Cerebellar cortex (tissue), 1 donor: ENCODE measurements around the gene CAPN10.
"Not testable (repeated sequence)": the region's sequence is repeated elsewhere in the genome, so short reads cannot be mapped to it uniquely, and the experiment has no call there.

ENCODE experiments used
- DNase-seq: peaks from one replicate; pipeline ENCODE4 v3.0.0-alpha.2; 2015; ENCODE audit warnings: low spot score

The CAPN10 gene, protein sequence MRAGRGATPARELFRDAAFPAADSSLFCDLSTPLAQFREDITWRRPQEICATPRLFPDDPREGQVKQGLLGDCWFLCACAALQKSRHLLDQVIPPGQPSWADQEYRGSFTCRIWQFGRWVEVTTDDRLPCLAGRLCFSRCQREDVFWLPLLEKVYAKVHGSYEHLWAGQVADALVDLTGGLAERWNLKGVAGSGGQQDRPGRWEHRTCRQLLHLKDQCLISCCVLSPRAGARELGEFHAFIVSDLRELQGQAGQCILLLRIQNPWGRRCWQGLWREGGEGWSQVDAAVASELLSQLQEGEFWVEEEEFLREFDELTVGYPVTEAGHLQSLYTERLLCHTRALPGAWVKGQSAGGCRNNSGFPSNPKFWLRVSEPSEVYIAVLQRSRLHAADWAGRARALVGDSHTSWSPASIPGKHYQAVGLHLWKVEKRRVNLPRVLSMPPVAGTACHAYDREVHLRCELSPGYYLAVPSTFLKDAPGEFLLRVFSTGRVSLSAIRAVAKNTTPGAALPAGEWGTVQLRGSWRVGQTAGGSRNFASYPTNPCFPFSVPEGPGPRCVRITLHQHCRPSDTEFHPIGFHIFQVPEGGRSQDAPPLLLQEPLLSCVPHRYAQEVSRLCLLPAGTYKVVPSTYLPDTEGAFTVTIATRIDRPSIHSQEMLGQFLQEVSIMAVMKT

DNA sequence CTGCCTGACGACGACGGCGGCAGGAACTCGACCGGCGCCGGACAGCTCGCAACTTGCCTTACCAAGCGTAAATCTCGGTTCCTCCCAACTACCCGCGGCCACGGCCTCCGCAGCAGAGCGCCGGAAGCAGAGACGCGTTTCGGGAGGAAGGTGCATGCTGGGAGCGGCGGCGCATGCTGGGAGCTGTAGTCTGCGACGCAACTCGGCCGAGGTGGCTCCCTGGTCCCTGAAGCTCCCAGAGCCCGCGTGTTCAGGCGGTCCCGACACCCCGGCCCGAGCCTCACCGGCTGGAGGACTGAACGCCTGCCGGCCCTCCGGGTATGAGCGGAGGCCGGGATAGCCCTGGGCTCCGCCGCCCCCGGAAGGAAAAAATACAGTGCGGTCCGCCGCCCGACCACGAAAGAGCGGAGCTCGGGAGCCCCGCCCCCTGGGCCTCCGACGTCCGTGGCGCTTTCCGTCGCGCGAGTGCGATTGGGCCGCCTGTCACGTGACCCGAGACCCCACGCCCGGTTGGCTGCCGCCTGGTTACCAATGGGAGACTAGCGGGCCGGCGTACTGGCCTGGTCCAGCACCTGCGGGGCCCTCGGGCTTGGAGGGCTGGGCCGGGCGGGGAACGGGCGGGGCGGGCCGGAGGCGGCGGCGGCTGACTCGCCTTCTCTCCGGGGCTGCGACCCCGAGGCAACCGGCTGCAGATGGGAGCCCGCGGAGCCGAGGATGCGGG, at the start of gene CAPN10:
TSS of gene CAPN10 (plus strand) at position 537 of the 721 bp plus-strand sequence. CDS start at position 715, 178 bp downstream.
- peak; percentile 96 for DNase-seq

DNA sequence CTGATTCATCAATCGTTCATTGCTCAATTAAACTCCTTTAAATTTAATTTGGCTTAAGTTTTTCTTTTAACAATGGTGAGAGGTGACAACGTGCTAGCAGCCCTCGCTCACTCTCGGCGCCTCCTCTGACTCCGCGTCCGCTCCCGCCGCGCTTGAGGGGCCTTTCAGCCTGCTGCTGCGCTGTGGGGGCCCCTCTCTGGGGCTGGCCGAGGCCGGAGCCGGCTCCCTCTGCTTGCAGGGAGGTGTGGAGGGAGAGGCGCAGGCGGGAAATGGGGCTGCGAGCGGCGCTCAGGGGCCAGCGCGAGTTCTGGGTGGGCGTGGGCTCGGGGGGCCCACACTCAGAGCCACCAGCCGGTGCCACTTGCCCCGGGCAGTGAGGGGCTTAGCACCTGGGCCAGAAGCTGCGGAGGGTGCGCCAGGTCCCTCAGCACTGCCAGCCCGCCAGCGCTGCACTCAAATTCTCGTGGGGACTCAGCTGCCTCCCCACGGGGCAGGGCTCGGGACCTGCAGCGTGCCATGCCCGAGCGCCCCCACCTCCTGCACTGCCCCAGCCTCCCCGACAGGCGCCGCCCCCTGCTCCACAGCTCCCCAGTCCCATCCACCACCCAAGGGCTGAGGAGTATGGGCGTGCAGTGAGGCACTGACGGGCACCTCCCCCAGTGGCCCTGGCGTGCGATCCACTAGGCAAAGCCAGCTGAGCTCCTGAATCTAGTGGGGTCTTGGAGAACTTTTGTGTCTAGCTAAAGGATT, 48.3 kb upstream of the CAPN10 start:
- DNase-seq: no peak

DNA sequence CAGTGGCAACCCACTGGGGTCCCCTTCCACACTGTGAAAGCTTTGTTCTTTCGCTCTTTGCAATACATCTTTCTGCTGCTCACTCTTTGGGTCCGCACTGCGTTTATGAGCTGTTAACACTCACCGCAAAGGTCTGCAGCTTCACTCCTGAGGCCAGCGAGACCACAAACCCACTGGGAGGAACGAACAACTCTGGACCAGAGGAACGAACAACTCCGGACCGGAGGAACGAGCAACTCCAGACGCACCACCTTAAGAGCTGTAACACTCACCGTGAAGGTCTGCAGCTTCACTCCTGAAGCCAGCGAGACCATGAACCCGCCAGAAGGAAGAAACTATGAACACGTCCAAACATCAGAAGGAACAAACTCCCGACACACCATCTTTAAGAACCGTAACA, 47.4 kb upstream of the CAPN10 start:
- DNase-seq: not testable (repeated sequence)

DNA sequence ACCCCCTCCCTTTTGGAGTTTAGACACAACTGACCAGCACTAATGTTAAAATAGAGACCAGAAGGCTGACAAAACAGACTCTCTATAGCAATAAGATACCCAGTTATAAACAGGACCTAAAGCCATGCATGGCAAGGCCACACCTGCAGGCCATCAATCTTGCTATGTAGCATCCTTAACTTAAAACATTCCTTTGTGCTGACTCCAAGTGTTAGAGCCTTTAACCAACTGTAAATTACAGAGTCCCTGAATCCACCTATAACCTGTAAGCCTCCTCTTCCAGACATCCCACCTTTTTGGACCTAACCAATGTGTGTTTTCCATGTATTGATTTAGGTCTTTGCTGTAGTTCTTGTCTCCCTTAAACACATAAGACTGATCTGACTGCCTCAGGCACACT, 46.6 kb upstream of the CAPN10 start:
- DNase-seq: no peak

DNA sequence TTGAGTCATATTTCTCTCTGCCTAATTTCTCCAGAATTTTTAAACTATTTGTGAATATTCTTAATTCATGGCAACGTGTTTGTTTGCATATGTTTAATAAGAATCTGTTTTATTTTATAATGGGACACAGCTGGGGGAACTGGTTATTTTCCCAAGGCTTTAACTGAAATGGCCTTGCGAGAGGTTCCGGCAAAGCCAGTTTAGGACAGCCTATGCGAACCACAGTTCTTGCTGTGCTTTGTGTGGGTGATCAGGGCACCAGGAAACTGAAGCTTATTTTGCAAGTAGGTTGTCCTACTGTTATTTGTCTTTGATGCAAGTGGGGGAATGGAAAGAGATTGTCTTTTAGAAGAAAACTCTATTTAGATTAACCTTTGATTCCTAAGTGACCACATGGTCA, 35.2 kb upstream of the CAPN10 start:
- no peak for DNase-seq

DNA sequence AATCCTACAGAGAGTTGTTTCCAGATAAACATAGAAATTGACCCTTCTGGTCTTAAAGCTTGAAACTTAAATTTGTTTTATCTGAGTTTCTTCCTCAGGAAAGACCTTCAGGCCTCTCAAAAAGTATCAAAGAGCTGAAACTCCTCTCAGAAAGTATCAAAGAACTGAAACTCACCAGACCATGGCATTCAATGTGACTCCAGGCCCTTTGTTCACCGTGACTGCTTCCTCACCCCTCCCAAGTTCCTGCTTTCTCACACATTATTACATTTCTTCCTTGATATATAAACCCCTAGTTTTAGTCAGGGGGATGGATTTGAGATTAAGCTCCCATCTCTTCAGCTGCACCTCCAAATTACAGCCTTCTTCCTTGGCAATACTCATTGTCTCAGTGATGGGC, 34.7 kb upstream of the CAPN10 start:
- no peak for DNase-seq

DNA sequence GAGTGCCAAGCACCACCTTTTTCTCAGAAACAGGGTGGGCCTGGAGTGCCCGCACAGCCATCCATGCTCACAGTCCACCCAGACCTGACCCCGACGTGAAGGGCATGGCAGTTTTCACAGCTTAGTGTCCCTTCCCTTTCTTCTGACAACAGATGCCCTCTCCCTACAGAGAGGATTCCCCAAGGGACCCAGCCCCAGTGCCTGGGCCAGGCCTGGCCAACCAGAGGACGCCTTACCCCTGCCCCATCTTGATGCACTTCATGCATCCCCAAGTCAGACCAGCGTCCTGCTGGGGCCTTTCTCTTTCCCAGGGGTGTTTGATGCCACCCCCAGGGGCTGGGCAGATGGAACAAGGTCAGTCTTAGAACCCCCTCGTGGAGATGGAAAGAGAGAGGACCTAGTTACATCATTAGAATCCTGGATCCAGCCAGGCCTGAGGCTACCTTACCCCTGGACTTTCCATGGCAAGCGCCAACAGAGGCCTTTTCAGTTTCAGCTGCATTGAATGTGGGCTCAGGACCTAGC, 32.5 kb upstream of the CAPN10 start:
- DNase-seq: no peak

DNA sequence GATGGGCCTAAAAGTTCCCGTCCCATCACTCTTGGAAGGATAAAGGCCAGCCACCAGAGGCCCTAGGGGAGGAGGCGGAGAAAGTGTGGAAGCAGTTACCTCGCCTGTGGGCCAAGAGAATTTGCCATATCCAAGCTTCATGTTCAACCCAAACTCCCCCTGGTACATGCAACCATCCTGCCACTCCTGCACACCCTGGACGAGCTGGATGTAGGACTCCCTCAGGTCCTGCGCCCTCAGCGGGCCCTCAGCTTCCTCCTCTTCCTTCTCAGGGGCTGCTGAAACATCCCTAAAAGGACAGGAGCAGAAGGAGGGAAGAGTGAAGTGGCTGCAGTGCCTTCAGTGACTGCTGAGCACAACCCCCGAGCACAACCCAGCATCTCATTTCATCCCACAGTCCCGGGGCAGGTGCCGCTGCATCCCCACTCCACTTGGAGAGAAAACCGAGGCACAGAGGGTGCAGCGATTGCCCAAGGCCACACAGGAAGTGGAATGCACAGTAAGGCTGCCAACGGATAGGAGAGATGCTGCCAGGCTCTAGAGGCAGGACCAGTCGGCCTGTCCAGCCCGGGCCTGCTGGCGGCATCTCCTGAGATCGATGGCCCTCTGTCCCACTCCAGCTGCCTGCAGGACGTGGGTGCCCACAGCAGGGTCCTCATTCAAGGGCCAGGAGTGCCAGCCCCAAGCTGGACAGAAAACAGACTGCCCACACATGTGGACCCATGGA, 31.6 kb upstream of the CAPN10 start:
- DNase-seq: no peak

DNA sequence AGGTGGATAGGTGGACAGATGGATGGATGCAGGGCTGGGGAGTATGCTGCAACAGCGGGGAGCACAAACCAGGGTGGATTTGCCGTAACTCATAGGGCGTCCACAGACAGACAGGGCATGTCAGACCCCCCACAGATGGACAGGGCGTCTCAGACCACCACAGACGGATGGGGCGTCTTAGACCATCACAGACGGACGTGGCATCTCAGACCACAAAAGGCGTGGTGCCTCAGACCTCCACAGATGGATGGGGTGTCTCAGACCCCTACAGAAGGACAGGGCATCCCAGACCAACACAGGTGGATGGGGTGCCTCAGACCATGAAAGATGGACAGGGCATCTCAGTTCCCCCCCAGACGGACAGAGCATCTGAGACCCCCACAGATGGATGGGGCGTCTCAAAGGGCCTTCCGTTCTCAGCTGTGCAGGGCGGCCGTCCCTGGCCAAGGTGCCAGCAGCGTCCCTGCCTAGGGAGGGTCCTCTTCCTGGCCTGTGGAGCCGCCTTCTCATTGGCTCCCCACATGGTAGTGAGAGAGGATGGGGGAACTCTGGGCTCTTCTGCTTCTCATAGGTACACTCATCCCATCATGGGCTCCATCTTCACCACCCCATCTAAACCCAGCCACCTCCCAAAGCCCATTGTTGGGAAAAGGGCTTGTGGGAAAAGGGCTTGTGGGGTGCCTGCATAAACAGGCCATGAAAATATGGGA, 30.8 kb upstream of the CAPN10 start:
- DNase-seq: no peak

DNA sequence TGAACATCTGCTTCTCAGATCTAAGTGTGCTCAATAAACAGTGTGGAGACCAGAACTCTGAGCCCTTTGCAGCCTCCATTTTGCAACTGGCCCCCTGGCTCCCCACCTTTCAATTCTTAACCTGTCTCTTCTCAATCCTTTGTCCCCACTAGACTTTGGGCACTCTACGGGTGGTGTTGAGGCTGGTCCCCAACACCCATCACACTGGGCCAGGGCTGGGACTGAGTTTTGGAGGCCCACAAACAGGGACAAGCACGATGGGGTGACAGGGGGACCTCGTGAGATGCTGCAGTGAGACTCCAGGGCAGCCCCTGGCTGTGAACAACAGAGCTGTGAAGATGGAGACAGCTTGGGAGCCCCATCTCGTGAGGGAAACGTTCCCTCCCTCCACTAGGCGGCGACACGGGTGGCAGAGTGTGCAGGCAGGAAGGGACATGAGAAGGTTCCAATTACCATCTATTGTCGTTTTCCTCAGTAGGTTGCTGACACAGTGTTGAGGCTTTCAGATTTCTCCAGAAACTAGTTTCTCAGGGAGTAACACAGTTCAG, 29.9 kb upstream of the CAPN10 start:
- peak; percentile 36 for DNase-seq

DNA sequence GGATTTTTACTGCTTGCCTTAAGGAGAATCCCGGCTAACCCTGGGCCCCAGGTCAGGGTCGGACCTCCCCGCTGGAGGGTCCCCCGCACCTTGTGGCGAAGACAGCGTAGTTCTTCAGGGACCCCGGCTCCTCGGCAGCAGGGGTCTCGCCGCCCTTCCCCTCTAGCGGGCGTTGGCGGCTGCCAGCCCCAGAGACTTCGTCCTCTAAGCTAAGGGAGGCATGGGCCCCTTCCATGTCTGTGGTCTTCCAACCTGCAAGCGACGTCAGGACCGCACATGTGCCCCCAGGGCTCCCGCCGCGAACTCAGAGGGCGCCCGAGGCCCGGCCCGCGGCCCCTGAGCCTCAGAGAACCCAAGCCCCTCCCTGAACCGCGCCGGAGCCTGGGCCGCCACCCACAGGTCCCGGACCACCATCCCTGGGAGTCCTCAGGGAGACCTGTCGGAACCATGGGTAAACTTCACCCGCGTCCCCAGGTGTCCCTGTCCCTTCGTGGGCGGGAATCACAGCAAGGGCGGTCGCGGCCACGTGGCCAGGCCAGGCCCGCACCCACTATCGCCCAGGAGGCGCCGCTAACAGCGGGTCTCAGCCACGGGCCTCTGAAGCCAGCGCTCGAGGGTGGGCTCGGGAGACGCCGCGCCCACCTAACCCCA, 29.3 kb upstream of the CAPN10 start:
- DNase-seq: no peak

DNA sequence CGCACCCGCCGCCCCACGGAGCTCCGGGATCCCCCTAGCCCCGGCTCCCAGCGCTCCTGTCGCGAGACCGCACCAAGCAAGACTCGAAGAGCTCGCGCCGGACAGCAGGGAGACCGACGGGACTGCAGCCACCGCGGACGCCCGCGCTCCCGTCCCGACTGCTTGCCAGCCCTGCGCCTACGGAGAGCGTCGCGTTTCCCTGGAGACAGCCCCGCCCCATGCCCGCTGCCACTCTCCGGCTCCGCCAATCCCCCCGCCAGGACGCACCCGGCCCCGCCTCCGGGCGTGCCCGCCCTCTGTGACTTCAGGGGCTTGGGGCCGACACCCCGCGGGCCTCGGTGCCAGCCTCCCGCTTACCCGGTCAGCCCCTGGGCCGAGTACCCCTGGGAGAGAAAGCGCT, 28.7 kb upstream of the CAPN10 start, which contains the start of gene ANKMY1:
TSS of gene ANKMY1 (minus strand) at position 181 of the 400 bp plus-strand sequence. CDS start 653 bp downstream, outside the sequence.
- DNase-seq: no peak

DNA sequence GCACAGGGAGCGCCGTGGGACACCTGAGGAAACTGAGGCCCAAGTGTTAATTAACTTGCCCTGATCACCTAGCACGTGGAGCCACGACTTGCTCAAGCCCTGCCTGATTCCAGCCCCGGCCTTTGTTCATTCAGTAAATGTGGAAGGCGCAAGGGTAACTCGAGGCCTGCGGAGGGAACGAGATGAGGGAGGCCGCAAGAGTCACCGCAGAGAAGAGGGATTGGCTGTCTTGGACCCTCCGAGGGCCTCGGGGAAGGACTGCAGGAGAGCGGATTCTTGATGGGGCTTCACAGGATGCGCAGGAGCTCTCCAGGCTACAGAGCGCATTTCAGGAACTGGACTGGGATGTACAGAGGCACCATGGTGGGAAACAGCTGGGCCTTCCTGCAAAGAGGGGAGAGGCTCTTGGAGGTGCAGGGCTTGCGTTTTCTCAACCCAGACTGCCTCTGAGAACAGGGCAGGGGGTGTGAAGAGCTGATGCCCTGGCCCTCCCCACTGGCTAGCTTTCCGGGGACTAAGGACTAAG, 28.2 kb upstream of the CAPN10 start:
- no peak for DNase-seq

DNA sequence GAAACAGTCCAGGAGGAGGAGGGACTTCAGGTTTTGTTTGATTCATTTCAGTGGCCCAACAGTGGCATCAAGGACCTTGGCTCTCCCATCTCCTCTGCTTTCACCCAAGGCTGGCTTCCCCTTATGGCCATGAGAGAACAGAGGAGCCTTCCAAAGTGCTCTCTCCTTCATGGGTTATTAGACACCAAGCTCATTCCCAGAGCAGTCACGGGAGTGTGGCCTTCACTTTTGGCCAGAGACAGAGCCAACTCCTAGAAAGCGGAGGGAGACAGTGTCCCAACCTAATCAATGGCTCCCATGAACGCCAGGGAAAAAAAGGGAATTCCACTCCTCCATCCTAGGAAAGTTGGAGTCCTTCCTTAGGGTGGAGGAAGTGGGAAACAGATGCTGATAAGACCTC, 27.2 kb upstream of the CAPN10 start:
- DNase-seq: no peak

DNA sequence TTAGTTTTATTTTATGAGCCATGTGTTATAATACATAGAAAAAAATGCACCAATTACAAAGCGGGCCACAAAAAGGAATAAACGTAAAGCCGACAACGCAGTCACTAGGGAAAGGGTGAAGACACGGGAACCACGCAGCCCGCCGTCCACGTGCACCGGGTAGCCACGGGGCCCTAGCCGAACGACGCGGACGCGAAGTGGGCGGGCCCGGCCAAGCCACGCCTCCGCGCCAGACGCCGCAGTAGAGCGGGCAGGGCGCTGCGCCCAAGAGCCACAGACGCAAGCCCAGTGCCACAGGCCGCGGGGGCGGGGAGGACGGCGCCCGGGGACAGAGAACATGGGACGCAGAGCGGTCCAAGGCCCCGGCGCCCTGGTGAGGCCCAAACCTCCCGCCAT, 26.5 kb upstream of the CAPN10 start, which contains the start of gene DUSP28:
TSS of gene DUSP28 (plus strand) at position 274 of the 396 bp plus-strand sequence. CDS start 328 bp downstream, outside the sequence.
- DNase-seq: peak; percentile 81

DNA sequence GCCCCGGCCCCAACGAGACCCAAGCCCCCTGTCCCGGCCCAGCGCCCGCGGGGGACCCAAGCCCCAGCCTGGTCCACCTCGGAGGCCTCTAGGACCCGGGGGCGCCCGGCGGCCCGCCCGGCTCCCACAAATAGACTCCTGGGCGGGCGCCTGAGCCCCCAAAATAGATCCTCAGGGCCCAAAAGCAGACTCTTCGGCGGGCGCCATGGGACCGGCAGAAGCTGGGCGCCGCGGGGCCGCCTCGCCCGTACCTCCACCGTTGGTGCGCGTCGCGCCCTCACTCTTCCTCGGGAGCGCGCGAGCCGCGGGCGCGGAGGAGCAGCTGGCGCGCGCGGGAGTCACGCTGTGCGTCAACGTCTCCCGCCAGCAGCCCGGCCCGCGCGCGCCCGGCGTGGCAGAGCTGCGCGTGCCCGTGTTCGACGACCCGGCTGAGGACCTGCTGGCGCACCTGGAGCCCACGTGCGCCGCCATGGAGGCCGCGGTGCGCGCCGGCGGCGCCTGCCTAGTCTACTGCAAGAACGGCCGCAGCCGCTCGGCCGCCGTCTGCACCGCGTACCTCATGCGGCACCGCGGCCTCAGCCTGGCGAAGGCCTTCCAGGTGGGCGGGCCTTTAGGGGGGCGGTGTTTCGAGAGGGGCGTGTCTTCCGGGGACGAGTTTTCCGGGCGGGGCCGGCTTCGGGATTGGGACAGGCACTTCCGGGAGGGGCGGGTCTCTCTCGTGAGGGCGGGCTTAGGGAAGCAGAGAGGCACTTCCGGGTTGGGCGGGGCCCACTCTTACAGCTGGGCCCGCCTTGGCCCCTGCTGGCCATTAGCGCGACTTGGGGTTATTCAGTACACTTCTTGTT, 25.8 kb upstream of the CAPN10 start:
- peak; percentile 98 for DNase-seq

DNA sequence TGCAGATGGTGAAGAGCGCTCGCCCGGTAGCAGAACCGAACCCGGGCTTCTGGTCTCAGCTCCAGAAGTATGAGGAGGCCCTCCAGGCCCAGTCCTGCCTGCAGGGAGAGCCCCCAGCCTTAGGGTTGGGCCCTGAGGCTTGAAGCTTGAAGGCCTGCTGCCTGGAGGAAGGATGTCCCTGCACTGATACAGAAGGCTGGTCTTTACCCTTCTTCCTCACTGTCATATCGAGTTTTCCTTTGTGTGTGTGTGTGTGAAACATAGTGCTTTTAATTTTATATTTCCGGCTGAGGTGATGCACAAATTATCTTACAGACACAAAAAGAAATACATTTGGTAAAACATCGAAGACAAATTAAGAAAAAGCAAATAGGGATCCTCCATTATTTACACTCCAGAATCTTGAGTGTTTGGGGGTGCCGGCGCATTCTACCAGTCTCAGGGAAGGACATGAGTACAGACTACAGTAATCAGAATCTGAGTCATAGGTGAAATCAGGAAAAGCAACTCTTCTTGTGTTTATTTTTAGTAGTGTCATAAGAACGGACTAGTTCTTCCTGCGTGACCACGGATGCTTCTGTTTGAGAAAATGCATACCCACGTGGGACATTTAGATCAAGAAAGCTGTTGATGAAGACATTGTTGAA, 25.1 kb upstream of the CAPN10 start:
- DNase-seq: no peak

DNA sequence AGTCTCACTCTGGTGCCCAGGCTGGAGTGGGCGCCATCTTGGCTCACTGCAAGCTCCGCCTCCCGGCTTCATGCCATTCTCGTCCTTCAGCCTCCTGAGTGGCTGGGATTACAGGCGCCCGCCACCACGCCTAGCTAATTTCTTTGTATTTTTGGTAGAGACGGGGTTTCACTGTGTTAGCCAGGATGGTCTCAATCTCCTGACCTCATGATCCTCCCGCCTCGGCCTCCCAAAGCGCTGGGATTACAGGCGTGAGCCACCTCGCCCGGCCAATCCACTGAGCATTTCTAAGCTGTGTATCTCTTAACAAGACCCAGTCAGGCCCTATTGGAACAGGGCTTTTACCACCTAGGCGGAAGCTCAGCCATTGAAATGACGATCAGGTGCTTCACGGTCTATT, 23.3 kb upstream of the CAPN10 start:
- not testable (repeated sequence) for DNase-seq
